ENCODE data around the gene NHERF2.

DNA sequence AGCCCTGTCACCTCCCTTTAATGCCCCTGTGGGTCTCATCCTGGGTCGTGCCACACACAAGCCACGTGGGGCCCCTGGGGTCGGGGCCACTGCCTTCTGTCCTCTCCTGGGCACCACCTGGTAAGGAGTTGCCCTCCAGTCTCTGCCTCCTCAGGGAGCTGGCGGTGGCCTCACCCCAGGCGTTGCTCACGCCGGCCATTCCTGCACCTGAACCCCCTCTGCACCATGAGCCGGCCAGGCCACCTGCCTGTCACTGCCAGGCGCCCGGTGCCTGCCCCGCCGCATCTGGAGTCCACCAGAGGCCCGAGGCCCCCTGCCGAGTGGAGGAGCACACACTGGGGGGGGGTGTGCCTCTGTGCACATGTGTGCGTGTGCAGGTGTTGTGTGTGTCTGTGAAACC, 10.4 kb downstream of the NHERF2 start:
- TF ChIP-seq, protein P1, sequence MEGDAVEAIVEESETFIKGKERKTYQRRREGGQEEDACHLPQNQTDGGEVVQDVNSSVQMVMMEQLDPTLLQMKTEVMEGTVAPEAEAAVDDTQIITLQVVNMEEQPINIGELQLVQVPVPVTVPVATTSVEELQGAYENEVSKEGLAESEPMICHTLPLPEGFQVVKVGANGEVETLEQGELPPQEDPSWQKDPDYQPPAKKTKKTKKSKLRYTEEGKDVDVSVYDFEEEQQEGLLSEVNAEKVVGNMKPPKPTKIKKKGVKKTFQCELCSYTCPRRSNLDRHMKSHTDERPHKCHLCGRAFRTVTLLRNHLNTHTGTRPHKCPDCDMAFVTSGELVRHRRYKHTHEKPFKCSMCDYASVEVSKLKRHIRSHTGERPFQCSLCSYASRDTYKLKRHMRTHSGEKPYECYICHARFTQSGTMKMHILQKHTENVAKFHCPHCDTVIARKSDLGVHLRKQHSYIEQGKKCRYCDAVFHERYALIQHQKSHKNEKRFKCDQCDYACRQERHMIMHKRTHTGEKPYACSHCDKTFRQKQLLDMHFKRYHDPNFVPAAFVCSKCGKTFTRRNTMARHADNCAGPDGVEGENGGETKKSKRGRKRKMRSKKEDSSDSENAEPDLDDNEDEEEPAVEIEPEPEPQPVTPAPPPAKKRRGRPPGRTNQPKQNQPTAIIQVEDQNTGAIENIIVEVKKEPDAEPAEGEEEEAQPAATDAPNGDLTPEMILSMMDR (IDR thresholded peaks at IDR 0.05), result no peak
- TF ChIP-seq POLR2A (IDR thresholded peaks at IDR 0.05) (no peak), EP300 (IDR thresholded peaks at IDR 0.05) (no peak)
